ENCODE results near the gene SSH3.

The SSH3 gene

DNA sequence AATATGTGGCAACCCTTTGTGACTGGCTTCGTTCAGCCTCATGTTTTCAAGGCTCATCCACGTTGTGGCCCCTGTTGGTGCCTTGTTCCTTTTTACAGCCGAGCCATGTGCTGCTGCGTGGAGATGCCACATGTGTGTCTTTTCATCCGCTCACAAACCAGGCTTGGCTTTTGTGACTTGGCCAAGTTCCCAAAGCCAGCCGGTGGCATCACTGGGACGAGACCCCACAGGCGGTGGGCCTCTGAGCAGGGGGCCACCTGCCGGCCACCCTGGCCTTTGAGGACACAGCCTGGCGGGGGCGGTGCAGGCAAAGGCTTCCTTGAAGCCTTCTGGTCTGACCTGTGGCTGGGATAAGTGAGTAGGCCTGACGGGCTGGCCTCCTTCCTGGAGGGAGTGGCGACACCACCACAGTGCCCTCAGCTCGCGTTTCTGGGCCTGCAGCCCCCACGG is 26.5 kb upstream of the SSH3 start:
- no peak for TF ChIP-seq EP300 (IDR thresholded peaks at IDR 0.05; ENCODE audit: borderline replicate concordance)

DNA sequence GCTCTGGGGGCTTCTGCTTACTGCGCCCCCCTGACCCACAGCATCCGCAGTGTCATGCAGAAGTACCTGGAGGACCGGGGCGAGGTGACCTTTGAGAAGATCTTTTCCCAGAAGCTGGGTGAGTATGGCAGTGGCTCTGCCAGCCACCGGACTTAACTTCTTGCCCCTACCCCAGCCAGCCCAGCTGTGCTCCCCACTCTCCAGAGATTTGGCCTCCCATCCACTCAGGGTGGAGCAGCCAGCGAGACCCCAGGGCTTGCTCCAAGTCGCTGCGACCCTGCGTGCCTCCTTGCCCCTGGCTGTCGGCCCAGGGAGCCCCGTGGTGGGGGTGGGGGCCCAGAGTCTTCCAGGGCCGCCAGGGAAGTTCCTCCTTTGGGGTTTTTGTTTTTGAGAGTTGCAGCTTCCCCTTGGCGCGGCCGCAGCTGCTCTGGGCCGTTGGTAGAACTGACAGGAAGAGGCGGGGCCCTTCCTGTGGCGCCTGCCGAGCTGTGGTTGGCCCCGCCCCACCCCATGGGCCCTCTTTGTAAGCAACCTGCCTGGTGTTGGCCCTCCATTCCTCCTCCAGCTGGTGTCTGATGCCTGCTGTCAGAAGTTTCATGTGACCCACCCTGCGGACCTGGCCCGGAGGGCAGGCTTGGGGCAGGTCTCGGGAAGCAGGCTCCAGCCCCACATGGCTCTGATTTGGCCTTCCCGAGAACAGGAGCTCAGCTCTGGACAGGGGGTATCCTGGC is 25.9 kb upstream of the SSH3 start:
- TF ChIP-seq MAX (IDR thresholded peaks at IDR 0.05), result no peak; the same call in 1 of the 2 replicates
- TF ChIP-seq EP300 (IDR thresholded peaks at IDR 0.05; ENCODE audit: borderline replicate concordance), result no peak
- TF ChIP-seq, protein P1, sequence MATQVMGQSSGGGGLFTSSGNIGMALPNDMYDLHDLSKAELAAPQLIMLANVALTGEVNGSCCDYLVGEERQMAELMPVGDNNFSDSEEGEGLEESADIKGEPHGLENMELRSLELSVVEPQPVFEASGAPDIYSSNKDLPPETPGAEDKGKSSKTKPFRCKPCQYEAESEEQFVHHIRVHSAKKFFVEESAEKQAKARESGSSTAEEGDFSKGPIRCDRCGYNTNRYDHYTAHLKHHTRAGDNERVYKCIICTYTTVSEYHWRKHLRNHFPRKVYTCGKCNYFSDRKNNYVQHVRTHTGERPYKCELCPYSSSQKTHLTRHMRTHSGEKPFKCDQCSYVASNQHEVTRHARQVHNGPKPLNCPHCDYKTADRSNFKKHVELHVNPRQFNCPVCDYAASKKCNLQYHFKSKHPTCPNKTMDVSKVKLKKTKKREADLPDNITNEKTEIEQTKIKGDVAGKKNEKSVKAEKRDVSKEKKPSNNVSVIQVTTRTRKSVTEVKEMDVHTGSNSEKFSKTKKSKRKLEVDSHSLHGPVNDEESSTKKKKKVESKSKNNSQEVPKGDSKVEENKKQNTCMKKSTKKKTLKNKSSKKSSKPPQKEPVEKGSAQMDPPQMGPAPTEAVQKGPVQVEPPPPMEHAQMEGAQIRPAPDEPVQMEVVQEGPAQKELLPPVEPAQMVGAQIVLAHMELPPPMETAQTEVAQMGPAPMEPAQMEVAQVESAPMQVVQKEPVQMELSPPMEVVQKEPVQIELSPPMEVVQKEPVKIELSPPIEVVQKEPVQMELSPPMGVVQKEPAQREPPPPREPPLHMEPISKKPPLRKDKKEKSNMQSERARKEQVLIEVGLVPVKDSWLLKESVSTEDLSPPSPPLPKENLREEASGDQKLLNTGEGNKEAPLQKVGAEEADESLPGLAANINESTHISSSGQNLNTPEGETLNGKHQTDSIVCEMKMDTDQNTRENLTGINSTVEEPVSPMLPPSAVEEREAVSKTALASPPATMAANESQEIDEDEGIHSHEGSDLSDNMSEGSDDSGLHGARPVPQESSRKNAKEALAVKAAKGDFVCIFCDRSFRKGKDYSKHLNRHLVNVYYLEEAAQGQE (IDR thresholded peaks at IDR 0.05; ENCODE audit: low read depth), result no peak
- TF ChIP-seq FOXM1 (IDR thresholded peaks at IDR 0.05; ENCODE audit: borderline replicate concordance, low read depth), result no peak
- TF ChIP-seq TAF1 (IDR thresholded peaks at IDR 0.05; ENCODE audit: low read depth), result no peak
- TF ChIP-seq USF1 (IDR thresholded peaks at IDR 0.05), result no peak
- TF ChIP-seq NFIC (IDR thresholded peaks at IDR 0.05), result no peak
- no peak for TF ChIP-seq RAD21 (IDR thresholded peaks at IDR 0.05; ENCODE audit: low read depth)
- TF ChIP-seq TCF12 (IDR thresholded peaks at IDR 0.05; ENCODE audit: low read depth), result no peak
- TF ChIP-seq EGR1 (IDR thresholded peaks at IDR 0.05), result no peak
- TF ChIP-seq CREB1 (IDR thresholded peaks at IDR 0.05; ENCODE audit: low read depth), result no peak
- TF ChIP-seq YY1 (IDR thresholded peaks at IDR 0.05; ENCODE audit: low read depth), result no peak
- TF ChIP-seq CEBPB (IDR thresholded peaks at IDR 0.05), result no peak
- no peak for TF ChIP-seq TEAD4 (IDR thresholded peaks at IDR 0.05)
- TF ChIP-seq ZBTB7A (IDR thresholded peaks at IDR 0.05; ENCODE audit: low read depth), result no peak

DNA sequence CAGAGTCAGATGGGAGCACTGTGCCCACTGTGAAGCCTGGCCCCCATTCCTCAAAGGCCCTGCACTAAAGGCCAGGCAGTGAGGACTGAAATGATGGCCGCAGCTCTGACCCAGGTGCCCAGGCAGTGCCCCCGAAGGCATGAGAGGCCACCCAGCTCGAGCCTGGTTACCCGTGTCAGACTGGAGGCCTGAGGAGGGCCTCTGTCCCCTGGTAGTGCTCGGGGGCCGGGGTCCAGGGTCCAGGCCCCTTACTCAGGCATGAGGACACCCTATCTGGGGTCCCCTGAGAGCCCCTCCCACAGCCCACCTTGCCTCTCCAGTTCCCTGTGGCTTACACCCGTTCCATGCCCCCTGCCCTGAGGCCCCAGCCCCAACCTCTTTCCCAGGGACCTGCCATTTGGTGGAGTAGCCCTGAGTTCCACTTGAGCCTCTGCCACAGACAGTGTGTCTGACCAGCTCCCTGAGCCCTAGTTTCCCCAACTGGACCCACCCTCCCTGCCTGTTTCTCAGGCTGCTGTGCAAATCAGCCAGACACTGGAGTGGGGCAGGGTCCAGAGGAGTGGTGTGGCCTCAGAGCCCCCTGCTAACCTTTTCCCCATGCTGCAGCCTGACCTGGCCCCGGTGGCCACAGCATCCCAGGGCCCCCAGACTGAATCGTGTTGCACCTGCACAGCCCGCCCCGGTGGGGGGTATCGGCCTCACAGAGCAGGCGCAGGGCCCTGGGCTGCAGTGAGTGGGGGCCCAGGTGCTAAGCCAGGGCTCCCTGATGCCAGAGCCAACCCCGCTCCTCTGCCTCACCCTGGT is 25.0 kb upstream of the SSH3 start:
- TF ChIP-seq CEBPB (IDR thresholded peaks at IDR 0.05) (no peak), EP300 (IDR thresholded peaks at IDR 0.05; ENCODE audit: borderline replicate concordance) (no peak), TEAD4 (IDR thresholded peaks at IDR 0.05) (no peak), EGR1 (IDR thresholded peaks at IDR 0.05) (no peak)

GRCh38 chr11:67278939-67279588 is 24.3 kb upstream of the SSH3 start:
- TF ChIP-seq MAX (IDR thresholded peaks at IDR 0.05) (no peak), NFIC (IDR thresholded peaks at IDR 0.05) (no peak), EGR1 (IDR thresholded peaks at IDR 0.05) (no peak), YY1 (IDR thresholded peaks at IDR 0.05; ENCODE audit: low read depth) (no peak), RAD21 (IDR thresholded peaks at IDR 0.05; ENCODE audit: low read depth) (no peak)

GRCh38 chr11:67279589-67280340 is 23.6 kb upstream of the SSH3 start:
- no peak for TF ChIP-seq ZBTB7A (IDR thresholded peaks at IDR 0.05; ENCODE audit: low read depth)
- TF ChIP-seq TAF1 (IDR thresholded peaks at IDR 0.05; ENCODE audit: low read depth), result no peak
- TF ChIP-seq NFIC (IDR thresholded peaks at IDR 0.05), result no peak
- TF ChIP-seq CEBPB (IDR thresholded peaks at IDR 0.05), result no peak

DNA sequence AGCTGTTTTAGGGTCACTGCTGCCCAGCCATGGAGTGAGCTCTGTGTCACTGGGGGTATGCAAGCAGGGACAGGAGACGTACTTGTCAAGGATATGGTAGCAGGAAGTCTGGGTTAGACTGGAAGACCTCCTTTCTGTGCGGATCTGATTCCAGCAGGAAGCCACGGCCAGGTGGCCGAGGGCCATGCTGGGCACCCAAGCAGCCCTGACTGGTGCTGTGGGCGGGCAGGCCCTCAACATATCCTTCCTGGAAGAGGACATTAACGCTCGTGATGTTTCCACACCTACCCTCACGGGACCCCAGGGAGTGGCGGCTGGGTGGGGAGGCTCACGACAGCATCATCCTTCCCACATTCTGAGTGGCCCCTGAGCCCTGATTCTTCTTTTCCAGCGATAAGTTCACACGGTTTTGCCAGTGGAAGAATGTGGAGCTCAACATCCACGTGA is 23.0 kb upstream of the SSH3 start:
- no peak for TF ChIP-seq TAF1 (IDR thresholded peaks at IDR 0.05; ENCODE audit: low read depth)
- no peak for TF ChIP-seq MAX (IDR thresholded peaks at IDR 0.05)
- no peak for TF ChIP-seq TCF12 (IDR thresholded peaks at IDR 0.05; ENCODE audit: low read depth)
- TF ChIP-seq, protein P1 (IDR thresholded peaks at IDR 0.05; ENCODE audit: low read depth), result no peak
- TF ChIP-seq FOXM1 (IDR thresholded peaks at IDR 0.05; ENCODE audit: borderline replicate concordance, low read depth), result no peak
- no peak for TF ChIP-seq USF1 (IDR thresholded peaks at IDR 0.05)
- no peak for TF ChIP-seq CEBPB (IDR thresholded peaks at IDR 0.05)
- no peak for TF ChIP-seq CREB1 (IDR thresholded peaks at IDR 0.05; ENCODE audit: low read depth)
